IMR-90 (cell line): ENCODE results near the gene FAR2. TPM values are rescaled to one million over a fixed set of nuclear protein-coding genes. Genes with fewer than 3 reads are reported as not detected.

ENCODE experiments used
- ATAC-seq: fragments of 200-7000 bp; cut with Tn5 transposase; 2 replicates; pipeline ENCODE4 v1.9.1; 2020; ENCODE audit warnings: low read depth, mild to moderate bottlenecking, moderate library complexity
- BruUV-seq: library from RNA; stranded (reverse); fragments of 400-500 nt; replicated peaks from 2 replicates; lab custom pipeline; 2021; lab: Mats Ljungman, UMichigan
- CTCF ChIA-PET: fragments of 300-600 bp; formaldehyde crosslinking; extraction: SDS; loops from one replicate; lab custom pipeline; 2021; ENCODE audit warnings: antibody characterized with exemption; lab: Yijun Ruan, JAX
- POLR2A ChIA-PET: fragments of 300-600 bp; sonication (Branson Sonifier 250); formaldehyde crosslinking; loops from one replicate; lab custom pipeline; 2022; ENCODE audit warnings: antibody characterized with exemption; ENCODE audit not compliant: unreplicated experiment; lab: Charles Lee
- DNase-seq: peaks from one replicate; pipeline ENCODE4 v3.0.0; 2013
- H2AFZ ChIP-seq: replicated peaks from 2 replicates; pipeline ENCODE3; 2013; ENCODE audit warnings: low read length, mild to moderate bottlenecking; ENCODE audit not compliant: poor library complexity
- H2AK5ac ChIP-seq: 2 replicates; pipeline ENCODE4 v1.6.1; 2013; ENCODE audit warnings: low read depth, low read length, inconsistent platforms
- H2AK9ac ChIP-seq: replicated peaks from 2 replicates; pipeline ENCODE3; 2013; ENCODE audit warnings: mild to moderate bottlenecking, low read depth, low read length, moderate library complexity; ENCODE audit not compliant: poor library complexity
- H2BK120ac ChIP-seq: 2 replicates; pipeline ENCODE4 v1.6.1; 2013; ENCODE audit warnings: low read depth, low read length, inconsistent platforms
- H2BK15ac ChIP-seq: 3 replicates; pipeline ENCODE4 v1.6.1; 2013; ENCODE audit warnings: low read depth, low read length, inconsistent platforms
- H2BK20ac ChIP-seq: 2 replicates; pipeline ENCODE4 v1.6.1; 2013; ENCODE audit warnings: low read depth, mild to moderate bottlenecking, inconsistent platforms, low read length, moderate library complexity
- H2BK5ac ChIP-seq: 2 replicates; pipeline ENCODE4 v1.6.1; 2013; ENCODE audit warnings: mild to moderate bottlenecking, low read depth, low read length, inconsistent platforms; ENCODE audit not compliant: poor library complexity, severe bottlenecking
- H3K14ac ChIP-seq: replicated peaks from 2 replicates; pipeline ENCODE4 v1.6.1; 2013; ENCODE audit warnings: low read depth, low read length, inconsistent platforms
- H3K18ac ChIP-seq: 2 replicates; pipeline ENCODE4 v1.6.1; 2013; ENCODE audit warnings: low read depth, low read length, control low read depth
- H3K23ac ChIP-seq: 2 replicates; pipeline ENCODE4 v1.6.1; 2013; ENCODE audit warnings: low read depth, low read length, inconsistent platforms
- H3K27ac ChIP-seq: 2 replicates; pipeline ENCODE4 v1.5.1; 2013; ENCODE audit warnings: mild to moderate bottlenecking, control low read depth, low read length; ENCODE audit not compliant: insufficient read depth
- H3K27me3 ChIP-seq: 2 replicates; pipeline ENCODE4 v1.6.1; 2013; ENCODE audit warnings: low read length; ENCODE audit not compliant: control insufficient read depth, insufficient read depth
- H3K36me3 ChIP-seq: 2 replicates; pipeline ENCODE4 v1.6.1; 2013; ENCODE audit warnings: low read length, mixed read lengths; ENCODE audit not compliant: control insufficient read depth, insufficient read depth
- H3K4ac ChIP-seq: 2 replicates; pipeline ENCODE4 v1.6.1; 2013; ENCODE audit warnings: low read depth, low read length, inconsistent platforms
- H3K4me1 ChIP-seq: 2 replicates; pipeline ENCODE4 v1.6.1; 2013; ENCODE audit warnings: low read length, mixed read lengths; ENCODE audit not compliant: control insufficient read depth, insufficient read depth
- H3K4me2 ChIP-seq: 2 replicates; pipeline ENCODE4 v1.6.1; 2013; ENCODE audit warnings: low read depth, mild to moderate bottlenecking, control low read depth, low read length, moderate library complexity
- H3K4me3 ChIP-seq: 2 replicates; pipeline ENCODE4 v1.5.1; 2013; ENCODE audit warnings: low read depth, mild to moderate bottlenecking, control low read depth, low read length, moderate library complexity; ENCODE audit not compliant: insufficient read depth
- H3K56ac ChIP-seq: 2 replicates; pipeline ENCODE4 v1.6.1; 2013; ENCODE audit warnings: low read length, inconsistent platforms; ENCODE audit not compliant: insufficient read depth; ENCODE audit errors: extremely low read depth
- H3K79me1 ChIP-seq, 2 experiments: 2 replicates each; pipeline ENCODE4 v1.6.1; 2013; ENCODE audit warnings: low read length in 2 of 2, inconsistent platforms in 1 of 2, low read depth in 1 of 2
- H3K9ac ChIP-seq: 2 replicates; pipeline ENCODE4 v1.6.1; 2013; ENCODE audit warnings: low read depth, low read length, control low read depth
- H3K9me1 ChIP-seq: 2 replicates; pipeline ENCODE4 v1.6.1; 2013; ENCODE audit warnings: low read length, inconsistent platforms; ENCODE audit not compliant: insufficient read depth
- H3K9me3 ChIP-seq: 2 replicates; pipeline ENCODE4 v1.6.1; 2013; ENCODE audit warnings: low read length; ENCODE audit not compliant: control insufficient read depth, insufficient read depth
- H4K20me1 ChIP-seq: 2 replicates; pipeline ENCODE4 v1.6.1; 2013; ENCODE audit warnings: low read length, inconsistent platforms; ENCODE audit not compliant: insufficient read depth
- H4K5ac ChIP-seq: 2 replicates; pipeline ENCODE4 v1.6.1; 2013; ENCODE audit warnings: mild to moderate bottlenecking, low read depth, low read length, control low read depth
- H4K8ac ChIP-seq, 2 experiments: 2 replicates each; pipeline ENCODE4 v1.6.1; 2013; ENCODE audit warnings: low read depth in 2 of 2, low read length in 2 of 2, control low read depth in 1 of 2, inconsistent platforms in 1 of 2
- H4K91ac ChIP-seq: 2 replicates; pipeline ENCODE4 v1.6.1; 2013; ENCODE audit warnings: low read depth, low read length, inconsistent platforms; ENCODE audit not compliant: insufficient read depth
- CHD1 ChIP-seq: IDR thresholded peaks from 2 replicates; pipeline ENCODE4 v1.6.1; 2012; ENCODE audit warnings: low read depth, low read length, improper control_type of control experiment
- MAZ ChIP-seq: IDR thresholded peaks from 2 replicates; pipeline ENCODE4 v1.6.1; 2012; ENCODE audit warnings: low read depth, mild to moderate bottlenecking, low read length, improper control_type of control experiment, moderate library complexity, borderline replicate concordance
- MXI1 ChIP-seq: IDR thresholded peaks from 2 replicates; pipeline ENCODE4 v1.6.1; 2012; ENCODE audit warnings: low read depth, mild to moderate bottlenecking, low read length, moderate library complexity, borderline replicate concordance
- WGBS, 2 experiments: methylation state at CpG; one replicate each; pipeline versions ENCODE4 v1.1.5 to v1.1.7; 2013; ENCODE audit warnings: missing lambda C conversion rate in 2 of 2; ENCODE audit not compliant: insufficient read length in 1 of 2; ENCODE audit errors: extremely low coverage in 2 of 2; 5-methylcytosine and 5-hydroxymethylcytosine counted together
- dilution Hi-C: fragments of 300-500 bp; cut with HindIII; formaldehyde crosslinking; loops from one replicate; pipeline ENCODE4 v1.14.3; 2018; ENCODE audit warnings: low sequenced_read_pairs; ENCODE audit not compliant: unreplicated experiment
- in situ Hi-C: fragments of 300-500 bp; cut with MboI; formaldehyde crosslinking; loops from 3 replicates; pipeline ENCODE4 v1.14.3; 2019; ENCODE audit warnings: low sequenced_read_pairs, inconsistent platforms, mixed read lengths
- intact Hi-C: fragments of 100-400 bp; cut with micrococcal nuclease; formaldehyde crosslinking; loops from 2 replicates; pipeline ENCODE4 v1.10.0; 2022
- polyA plus RNA-seq, 3 experiments: library from polyadenylated mRNA; depleted of rRNA; stranded (reverse); fragments of >200 nt; gene quantifications; 2 replicates each; pipeline ENCODE4 v1.2.3, GENCODE V29; 2012; ENCODE audit warnings: low replicate concordance in 1 of 3
- total RNA-seq: library from RNA; depleted of rRNA; stranded (reverse); fragments of >200 nt; gene quantifications from 2 replicates; pipeline ENCODE4 v1.2.3, GENCODE V29; 2012

Gene FAR2
- total and polyA plus RNA-seq, 2 of the 4 experiments (the other 2 are of a cell fraction) = 1.1 to 2.0 TPM

GRCh38 chr12:29286081-29286790 lies 137.2 kb downstream of the FAR2 start:
- H3K4me3 ChIP-seq = no peak overlapping the region
- no peaks in the 10 kb centered on the region for H3K27me3 ChIP-seq
- no peak overlapping the region for H3K23ac ChIP-seq
- no peak overlapping the region for H2BK5ac ChIP-seq
- no peaks in the 10 kb centered on the region for H3K9me1 ChIP-seq
- no peak overlapping the region for H2AFZ ChIP-seq
- H3K36me3 ChIP-seq = no peaks in the 10 kb centered on the region
- in situ Hi-C loops (no loop called here), intact Hi-C loops (no loop called here), dilution Hi-C loops (no loop called here)
- no peak overlapping the region for H3K4ac ChIP-seq
- no peak overlapping the region for H2AK5ac ChIP-seq
- H2BK15ac ChIP-seq = no peak overlapping the region
- ChIA-PET POLR2A (no interaction called here), CTCF (no interaction called here)
- no peak overlapping the region for H3K18ac ChIP-seq
- no peaks in the 10 kb centered on the region for H3K9me3 ChIP-seq
- no peak overlapping the region for H3K14ac ChIP-seq
- H4K91ac ChIP-seq = no peak overlapping the region
- TF ChIP-seq MAZ (no peak), CHD1 (no peak), MXI1 (no peak)
- H4K20me1 ChIP-seq = no peaks in the 10 kb centered on the region
- no peak overlapping the region for H2BK20ac ChIP-seq
- H3K56ac ChIP-seq = no peak overlapping the region
- H3K4me2 ChIP-seq = peak overlapping the region; percentile 20; the same call in 1 of the 2 replicates
- no peak overlapping the region for H2AK9ac ChIP-seq
- no peak overlapping the region for H4K8ac ChIP-seq
- H2BK120ac ChIP-seq = no peak overlapping the region
- no peak overlapping the region for H3K27ac ChIP-seq
- no CpG with 5 or more reads among the region's 3 CpGs for WGBS, 2 experiments
- H3K79me1 ChIP-seq = no peaks in the 10 kb centered on the region
- H3K9ac ChIP-seq = no peak overlapping the region
- peak; percentile 25 for DNase-seq
- no peak overlapping the region for H4K5ac ChIP-seq
- peaks cover 3% of the 10 kb centered on the region; the same call in 1 of the 2 replicates for H3K4me1 ChIP-seq
- no TSS peak for BruUV-seq
- peak; percentile 17 for ATAC-seq
